H1 (cell line): Measurements from ENCODE around the gene HDAC10.

Experiments used
- ASH2L ChIP-seq: fragments of 200-600, 300-600 bp; sonication (generic); IDR thresholded peaks from one replicate; pipeline ENCODE4 v1.7.1; 2017; ENCODE audit warnings: low read length
- ATF3 ChIP-seq: IDR thresholded peaks from 2 replicates; pipeline ENCODE4 v1.6.1; 2011; ENCODE audit warnings: low read depth, mild to moderate bottlenecking, low read length; ENCODE audit not compliant: insufficient read depth
- CBX5 ChIP-seq: fragments of 300-800, 300-1000 bp; sonication (generic); IDR thresholded peaks from 2 replicates; pipeline ENCODE4 v1.7.1; 2016; ENCODE audit warnings: antibody characterized with exemption, low read length, low read depth
- CTCF ChIP-seq, 3 experiments: IDR thresholded peaks; 1 replicate in 2 of 3; 2 replicates in 1 of 3; pipeline versions ENCODE4 v1.5.1 to v1.6.1; 2011; ENCODE audit warnings: low read length in 3 of 3, mild to moderate bottlenecking in 3 of 3, inconsistent platforms in 2 of 3, low read depth in 1 of 3, moderate library complexity in 1 of 3; ENCODE audit not compliant: insufficient read depth in 1 of 3; ENCODE audit errors: control extremely low read depth in 1 of 3
- EGR1 ChIP-seq: IDR thresholded peaks from 2 replicates; pipeline ENCODE4 v1.6.1; 2011; ENCODE audit warnings: low read depth, low read length, borderline replicate concordance
- GABPA ChIP-seq: IDR thresholded peaks from 2 replicates; pipeline ENCODE4 v1.6.1; 2011; ENCODE audit warnings: mild to moderate bottlenecking, low read length, moderate library complexity, borderline replicate concordance; ENCODE audit not compliant: insufficient read depth
- GTF2F1 ChIP-seq: IDR thresholded peaks from 2 replicates; pipeline ENCODE4 v1.6.1; 2012; ENCODE audit warnings: low read depth, low read length, improper control_type of control experiment, borderline replicate concordance
- JUND ChIP-seq: IDR thresholded peaks from 2 replicates; pipeline ENCODE4 v1.6.1; 2011; ENCODE audit warnings: mild to moderate bottlenecking, improper control_type of control experiment, low read length
- NRF1 ChIP-seq: IDR thresholded peaks from 2 replicates; pipeline ENCODE4 v1.6.1; 2011; ENCODE audit warnings: mild to moderate bottlenecking, low read depth, low read length, improper control_type of control experiment
- PHF8 ChIP-seq: fragments of 200-600 bp; sonication (generic); conservative IDR thresholded peaks from 2 replicates; pipeline ENCODE4 v1.7.1; 2012; ENCODE audit warnings: low read depth, mild to moderate bottlenecking, inconsistent platforms, low read length, moderate library complexity
- POLR2A ChIP-seq, 2 experiments: IDR thresholded peaks; 1 replicate in 1 of 2; 2 replicates in 1 of 2; pipeline ENCODE4 v1.6.1; 2011; ENCODE audit warnings: low read depth in 2 of 2, low read length in 2 of 2, mild to moderate bottlenecking in 2 of 2; ENCODE audit errors: control extremely low read depth in 1 of 2
- TBP ChIP-seq: IDR thresholded peaks from 2 replicates; pipeline ENCODE4 v1.6.1; 2011; ENCODE audit warnings: low read depth, low read length, improper control_type of control experiment
- USF2 ChIP-seq: IDR thresholded peaks from 2 replicates; pipeline ENCODE4 v1.6.1; 2011; ENCODE audit warnings: low read length, improper control_type of control experiment
- YY1 ChIP-seq: IDR thresholded peaks from 2 replicates; pipeline ENCODE4 v1.6.1; 2011; ENCODE audit warnings: low read depth, mild to moderate bottlenecking, low read length

- TF ChIP-seq GTF2F1 (no peak), ASH2L (no peak), NRF1 (no peak), CTCF (IDR thresholded peaks at IDR 0.05; ENCODE audit: control extremely low read depth in 1 of 3, insufficient read depth in 1 of 3, low read depth in 1 of 3, low read length in 3 of 3) (no peak), JUND (no peak), ATF3 (no peak), EGR1 (no peak), USF2 (no peak), CBX5 (no peak), PHF8 (peak; percentile 78), GABPA (peak; percentile 76), TBP (no peak), YY1 (peak; percentile 18; the same call in 1 of the 2 replicates), POLR2A (IDR thresholded peaks at IDR 0.05; ENCODE audit: control extremely low read depth in 1 of 2, low read depth in 2 of 2, low read length in 2 of 2) (peak in 1 of 2 experiments; percentile 48; a peak in 1 of 3 replicates)
Observed at GRCh38 chr22:50200461-50201190, 50.4 kb downstream of the HDAC10 start, which contains the start of gene SELENOO.
